K562 (cell line): ENCODE results near the gene ATF5. TPM values are rescaled to one million over a fixed set of nuclear protein-coding genes. Genes with fewer than 3 reads are reported as not detected.

Experiments used
- ATAC-seq: fragments of 200-7000 bp; cut with Tn5 transposase; 3 replicates; pipeline ENCODE4 v1.9.1; 2020; ENCODE audit warnings: moderate library complexity
- BruUV-seq: library from RNA; stranded (reverse); fragments of 400-500 nt; replicated peaks from 2 replicates; lab custom pipeline; 2021; lab: Mats Ljungman, UMichigan
- CTCF ChIA-PET: fragments of 300-600 bp; formaldehyde crosslinking; extraction: SDS; loops from one replicate; lab custom pipeline; 2021; ENCODE audit warnings: low intra/inter-chr PET ratio; lab: Yijun Ruan, JAX
- POLR2A ChIA-PET: fragments of 300-600, 350-650 bp; sonication (Branson Sonifier 250); formaldehyde crosslinking; extraction: SDS; loops from one replicate; lab custom pipeline; 2021; ENCODE audit warnings: antibody characterized with exemption, inconsistent platforms; lab: Yijun Ruan, JAX
- DNase-seq, 4 experiments: peaks; one replicate each; pipeline versions ENCODE4 v3.0.0 to v3.0.0-alpha.2; 2011 to 2018; ENCODE audit warnings: low spot score in 3 of 4, mixed read lengths in 3 of 4; ENCODE audit errors: extremely low read depth in 1 of 4
- FAIRE-seq: peaks from 2 replicates; lab custom pipeline; 2011; peaks lifted over from hg19 to GRCh38; lab: Jason Lieb, UNC
- H2AFZ ChIP-seq: 2 replicates; pipeline ENCODE4 v1.6.0; 2011; ENCODE audit warnings: low read depth, low read length, control low read depth, inconsistent platforms
- H3K27ac ChIP-seq: fragments of 200-600 bp; 3 replicates; pipeline ENCODE4 v1.8.0; 2011; ENCODE audit warnings: low read depth, mild to moderate bottlenecking, control low read depth, inconsistent platforms, low read length, moderate library complexity, mixed read lengths; ENCODE audit errors: extremely low read depth
- H3K27me3 ChIP-seq, 2 experiments: fragments of 300-600 bp in 1 of 2; 2 replicates in 1 of 2; 3 replicates in 1 of 2; pipeline versions ENCODE4 v1.6.0 to v1.8.0; 2011; ENCODE audit warnings: inconsistent platforms in 2 of 2, low read length in 2 of 2, mild to moderate bottlenecking in 1 of 2, mixed read lengths in 1 of 2, moderate library complexity in 1 of 2; ENCODE audit not compliant: control insufficient read depth in 2 of 2, insufficient read depth in 2 of 2
- H3K36me3 ChIP-seq: fragments of 300-600 bp; 3 replicates; pipeline ENCODE4 v1.8.0; 2011; ENCODE audit warnings: mild to moderate bottlenecking, low read length, inconsistent platforms; ENCODE audit not compliant: control insufficient read depth, insufficient read depth
- H3K4me1 ChIP-seq, 2 experiments: fragments of 200-600 bp in 1 of 2; replicated peaks in 1 of 2; 2 replicates in 1 of 2; 3 replicates in 1 of 2; pipeline versions ENCODE4 v1.5.1 to v1.8.0; 2011; ENCODE audit warnings: inconsistent platforms in 2 of 2, low read length in 2 of 2, mild to moderate bottlenecking in 1 of 2, mixed read lengths in 1 of 2, moderate library complexity in 1 of 2; ENCODE audit not compliant: control insufficient read depth in 2 of 2, insufficient read depth in 2 of 2
- H3K4me2 ChIP-seq: 2 replicates; pipeline ENCODE4 v1.6.1; 2011; ENCODE audit warnings: low read length, control low read depth, inconsistent platforms, mixed read lengths; ENCODE audit not compliant: insufficient read depth
- H3K4me3 ChIP-seq: fragments of 200-600 bp; sonication (generic), shearing (Covaris generic); 2 replicates; pipeline ENCODE4 v1.5.1; 2016; ENCODE audit warnings: control low read depth, inconsistent platforms
- H3K79me2 ChIP-seq: fragments of 200-600 bp; 3 replicates; pipeline ENCODE4 v1.8.0; 2011; ENCODE audit warnings: low read length, inconsistent platforms; ENCODE audit not compliant: control insufficient read depth, insufficient read depth
- H3K9ac ChIP-seq, 2 experiments: 2 replicates each; pipeline versions ENCODE4 v1.6.0 to v1.6.1; 2011; ENCODE audit warnings: low read depth in 2 of 2, low read length in 2 of 2, control low read depth in 1 of 2, inconsistent platforms in 1 of 2, mild to moderate bottlenecking in 1 of 2, mixed read lengths in 1 of 2; ENCODE audit not compliant: insufficient read depth in 1 of 2
- H3K9me1 ChIP-seq: one replicate; pipeline ENCODE4 v1.6.0; 2011; ENCODE audit warnings: inconsistent platforms, mild to moderate bottlenecking, low read length, moderate library complexity; ENCODE audit not compliant: control insufficient read depth, insufficient read depth
- H3K9me3 ChIP-seq: replicated peaks from 2 replicates; pipeline ENCODE4 v1.5.1; 2011; ENCODE audit warnings: low read depth, low read length, inconsistent platforms; ENCODE audit not compliant: control insufficient read depth, insufficient read depth
- H4K20me1 ChIP-seq: replicated peaks from 2 replicates; pipeline ENCODE4 v1.6.1; 2011; ENCODE audit warnings: low read length, inconsistent platforms, mixed read lengths; ENCODE audit not compliant: control insufficient read depth, insufficient read depth
- ATF1 ChIP-seq, 2 experiments: fragments of 450-650 bp in 1 of 2; IDR thresholded peaks; 2 replicates each; pipeline ENCODE4 v1.6.1; 2016; ENCODE audit warnings: missing compliant biosample characterization in 1 of 2, missing genetic modification characterization in 1 of 2
- CREM ChIP-seq: IDR thresholded peaks from 2 replicates; pipeline ENCODE4 v1.6.1; 2014; ENCODE audit warnings: antibody characterized with exemption, low read depth
- SREBF2 ChIP-seq: sonication (generic); formaldehyde crosslinking; IDR thresholded peaks from 2 replicates; pipeline ENCODE4 v1.4.0; 2020; ENCODE audit warnings: mild to moderate bottlenecking, missing genetic modification reagents
- VEZF1 ChIP-seq: fragments of 200-800 bp; sonication (Bioruptor generic); IDR thresholded peaks from 2 replicates; pipeline ENCODE4 v1.6.1; 2017; ENCODE audit warnings: missing genetic modification characterization, missing compliant biosample characterization
- WGBS: fragments of 100-300 bp; shearing (Covaris generic); methylation state at CpG from one replicate; pipeline ENCODE4 v1.1.6; 2016; ENCODE audit warnings: low coverage, mixed read lengths; ENCODE audit not compliant: insufficient coverage; ENCODE audit errors: missing lambda C conversion rate; 5-methylcytosine and 5-hydroxymethylcytosine counted together
- in situ Hi-C: fragments of 300-500 bp; cut with MboI; formaldehyde crosslinking; loops from 4 replicates; pipeline ENCODE4 v1.15.0; 2018; ENCODE audit warnings: inconsistent platforms, mixed read lengths
- intact Hi-C: fragments of 100-400 bp; cut with micrococcal nuclease; formaldehyde crosslinking; loops from 2 replicates; pipeline ENCODE4 v1.14.2; 2022
- polyA plus RNA-seq, 8 experiments: library from polyadenylated mRNA; depleted of rRNA in 4 of 8; stranded (reverse) in 5 of 8; unstranded in 3 of 8; fragments of >200 nt; fragmentation: Nextera tagmentation in 2 of 8; fragmentation: Illumina TruSeq in 1 of 8; extraction: Ambion mirVana in 2 of 8; extraction: Trizol in 1 of 8; gene quantifications; 2 replicates each; pipeline versions ENCODE4 v1.2.1 to v1.2.3, GENCODE V29; 2011 to 2014; ENCODE audit warnings: inconsistent platforms in 1 of 8, missing spikeins in 1 of 8
- total RNA-seq, 7 experiments: library from RNA; depleted of rRNA in 6 of 7; stranded (reverse); fragments of >200 nt in 6 of 7; fragmentation: Illumina TruSeq in 2 of 7; extraction: Trizol in 2 of 7; gene quantifications; 2 replicates each; pipeline versions ENCODE4 v1.2.1 to v1.2.3, GENCODE V29; 2011 to 2021; ENCODE audit warnings: low replicate concordance in 1 of 7

ATF5 gene
- total and polyA plus RNA-seq, 9 of the 15 experiments (the other 6 are each of a cell fraction or from before 2014, with no cell fraction given): 3.0 to 57.6 (median 11.1) TPM

- FAIRE-seq: no peak
- ATAC-seq: no peak; the same call in 2 of the 3 replicates
- Histone ChIP-seq H3K27ac (no peak within 1 kb of the TSS), H3K9ac (peak within 1 kb of the TSS in 1 of 2 experiments; percentile 65; a peak in 2 of 4 replicates), H3K9me1 (peaks cover 5% of the 10 kb centered on the region), H4K20me1 (peaks cover 3% of the 10 kb centered on the region; the same call in 1 of the 2 replicates), H2AFZ (no peak within 1 kb of the TSS), H3K4me3 (no peak within 1 kb of the TSS), H3K4me2 (peak within 1 kb of the TSS; percentile 32), H3K4me1 (peaks cover 0 to 27% of the 10 kb centered on the region in 2 experiments; a peak in 4 of 5 replicates), H3K36me3 (no peaks in the 10 kb centered on the region), H3K9me3 (no peaks in the 10 kb centered on the region), H3K79me2 (no peaks in the 10 kb centered on the region), H3K27me3 (peaks cover 2 to 14% of the 10 kb centered on the region in 2 experiments; a peak in 3 of 5 replicates)
- ChIA-PET POLR2A (interaction anchor here (1.5 kb wide), 1 partner anchor 10 kb away, joined by 4 read pairs; no protein-coding TSS in a partner anchor), CTCF (no interaction called here)
- no TSS peak for BruUV-seq
- DNase-seq: no peak
- 31% methylated on average over 16 of the region's 20 CpGs for WGBS
- TF ChIP-seq VEZF1 (CRISPR knock-in tag): no peak
- TF ChIP-seq SREBF2: no peak
- TF ChIP-seq CREM: peak; percentile 42; the same call in 1 of the 2 replicates
- TF ChIP-seq ATF1 (CRISPR knock-in tag; IDR thresholded peaks at IDR 0.05): no peak
- peak; percentile 64 for TF ChIP-seq ATF1 (tag; IDR thresholded peaks at IDR 0.05)
- in situ Hi-C loops (no loop called here), intact Hi-C loops (no loop called here)
Measured at GRCh38 chr19:49896863-49897621, 32.0 kb upstream of the ATF5 start, which contains the start of gene IL4I1. IL4I1 (minus strand) TSS chr19:49896887; CDS start chr19:49896160, 727 bp downstream.
